Endometrial microvascular endothelial cells (primary cell): ENCODE results near the gene VASN. TPM values are rescaled to one million over a fixed set of nuclear protein-coding genes. Genes with fewer than 3 reads are reported as not detected.
"Not testable (repeated sequence)": the region's sequence is repeated elsewhere in the genome, so short reads cannot be mapped to it uniquely, and the experiment has no call there.

Source experiments
- in situ Hi-C: cut with HindIII; loops from 2 replicates; pipeline ENCODE4 v1.10.0; 2017; ENCODE audit warnings: low sequenced_read_pairs, low pct_unique_long_range_greater_than_20kb; ENCODE audit errors: inconsistent ontology term
- total RNA-seq: library from RNA; depleted of rRNA; stranded (reverse); fragments of >200 nt; gene quantifications from one replicate; pipeline ENCODE4 v1.2.3, GENCODE V29; 2015; ENCODE audit errors: inconsistent ontology term

VASN gene
- total RNA-seq, 1 donor from 2014 or later, result 0.09 TPM

DNA sequence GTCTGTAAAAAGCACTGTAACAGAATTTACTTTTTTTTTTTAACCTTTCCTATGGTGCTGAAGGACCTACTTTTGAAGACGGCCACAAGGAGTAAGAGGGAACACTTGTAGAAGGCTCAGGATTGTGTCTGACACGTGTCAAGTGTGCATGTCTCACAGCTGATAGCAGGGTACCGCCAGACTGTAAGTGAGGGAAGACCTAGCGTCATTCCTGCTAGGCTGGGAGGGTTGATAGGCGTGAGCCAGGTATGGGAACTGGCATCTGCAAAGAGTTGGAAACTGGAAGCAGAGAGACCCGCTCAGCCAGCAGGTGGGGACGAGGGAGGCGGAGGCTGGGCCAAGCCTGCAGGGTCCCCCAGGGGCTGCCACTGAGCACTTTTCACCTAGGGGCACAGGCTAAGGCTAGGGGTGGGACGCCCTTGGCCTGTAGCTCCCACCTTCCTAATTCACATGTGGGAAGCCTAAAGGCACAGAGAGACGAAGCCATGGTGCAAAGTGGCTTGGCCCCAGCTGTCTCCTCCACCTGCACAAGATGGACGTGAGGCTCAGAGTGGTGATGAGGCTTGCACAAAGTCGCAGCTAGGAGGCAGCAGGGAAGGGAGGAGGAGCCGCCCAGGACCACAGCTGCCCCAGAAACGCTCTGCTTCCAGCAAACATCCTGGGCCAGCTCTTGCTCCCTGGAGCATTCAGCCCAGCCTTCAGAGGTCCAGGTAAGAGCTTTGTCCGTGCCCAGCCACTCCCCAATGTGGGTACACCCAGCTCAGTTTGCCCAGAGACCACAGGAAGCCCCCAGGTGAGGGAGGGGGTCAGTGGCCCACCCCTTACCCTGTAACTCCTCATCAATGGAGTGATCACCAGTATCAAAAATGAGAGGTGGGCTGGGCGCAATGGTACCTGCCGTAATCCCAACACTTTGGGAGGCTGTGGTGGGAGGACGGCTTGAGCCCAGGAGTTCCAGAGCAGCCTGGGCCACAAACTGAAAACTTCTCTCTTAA is 18.9 kb downstream of the VASN start:
- in situ Hi-C loops, result no loop called here

GRCh38 chr16:4391631-4392381 is 20.2 kb downstream of the VASN start:
- in situ Hi-C loops, result no loop called here

DNA sequence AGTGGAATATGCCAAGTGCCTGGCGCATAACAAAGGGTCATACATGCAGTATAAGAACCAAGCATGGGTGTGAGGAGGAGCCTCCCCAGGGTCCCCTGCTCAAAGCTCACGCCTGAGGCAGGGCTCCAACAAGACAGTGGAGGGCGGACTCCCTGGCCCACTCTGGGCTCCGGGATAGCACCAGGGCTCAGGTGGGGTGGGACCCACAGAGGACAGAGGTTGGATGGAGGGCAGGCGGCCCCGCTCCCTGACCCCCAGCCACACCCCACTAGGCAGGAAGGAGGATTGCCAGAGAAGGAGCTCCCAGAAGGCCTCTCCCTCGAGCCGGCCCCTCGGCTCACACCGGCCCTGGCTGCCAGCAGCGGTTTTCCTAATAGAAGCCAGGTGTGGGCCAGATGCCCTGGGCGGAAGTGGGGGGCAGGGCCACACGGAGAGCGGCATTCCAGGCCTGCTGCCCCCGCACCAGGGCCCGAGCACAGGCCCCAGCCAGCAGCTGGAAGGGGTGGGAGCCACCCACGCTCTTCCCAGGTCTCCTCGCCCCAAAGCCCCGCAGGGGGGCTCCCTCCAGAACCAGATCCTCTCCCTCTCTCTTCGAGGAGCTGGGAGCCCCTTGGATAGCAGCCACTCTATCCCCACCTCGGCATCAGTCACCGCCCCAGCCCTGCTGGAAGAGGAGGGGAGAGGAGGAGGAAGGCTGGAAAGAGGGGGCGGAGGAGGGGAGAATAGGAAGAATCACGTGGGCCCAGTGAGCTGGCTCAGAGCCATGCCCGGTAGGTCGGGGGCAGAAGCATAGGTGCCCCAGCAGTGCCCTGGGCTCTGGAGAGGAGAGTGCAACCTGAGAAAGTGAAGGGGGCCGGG is 21.0 kb downstream of the VASN start:
- in situ Hi-C loops, result no loop called here

DNA sequence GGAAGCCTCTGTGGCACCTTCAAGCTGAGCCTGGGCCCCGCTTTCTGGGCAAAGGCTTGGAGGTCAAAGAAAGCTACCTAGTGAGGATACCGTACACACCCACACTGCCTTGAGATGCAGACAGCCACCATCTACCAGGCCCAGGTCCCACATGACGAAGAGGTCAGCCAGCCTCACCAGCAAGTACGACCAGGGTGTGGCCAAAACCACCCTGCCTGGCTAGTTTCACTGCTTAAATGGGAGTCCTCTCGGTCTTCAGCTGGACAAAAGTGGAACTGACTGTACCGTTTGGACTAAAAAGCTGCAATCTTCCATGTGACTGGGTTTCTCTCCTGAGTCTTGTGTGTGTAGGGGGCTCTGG is 21.6 kb downstream of the VASN start:
- in situ Hi-C loops, result no loop called here

GRCh38 chr16:4393850-4394249 is 22.2 kb downstream of the VASN start:
- in situ Hi-C loops, result not testable (repeated sequence)

DNA sequence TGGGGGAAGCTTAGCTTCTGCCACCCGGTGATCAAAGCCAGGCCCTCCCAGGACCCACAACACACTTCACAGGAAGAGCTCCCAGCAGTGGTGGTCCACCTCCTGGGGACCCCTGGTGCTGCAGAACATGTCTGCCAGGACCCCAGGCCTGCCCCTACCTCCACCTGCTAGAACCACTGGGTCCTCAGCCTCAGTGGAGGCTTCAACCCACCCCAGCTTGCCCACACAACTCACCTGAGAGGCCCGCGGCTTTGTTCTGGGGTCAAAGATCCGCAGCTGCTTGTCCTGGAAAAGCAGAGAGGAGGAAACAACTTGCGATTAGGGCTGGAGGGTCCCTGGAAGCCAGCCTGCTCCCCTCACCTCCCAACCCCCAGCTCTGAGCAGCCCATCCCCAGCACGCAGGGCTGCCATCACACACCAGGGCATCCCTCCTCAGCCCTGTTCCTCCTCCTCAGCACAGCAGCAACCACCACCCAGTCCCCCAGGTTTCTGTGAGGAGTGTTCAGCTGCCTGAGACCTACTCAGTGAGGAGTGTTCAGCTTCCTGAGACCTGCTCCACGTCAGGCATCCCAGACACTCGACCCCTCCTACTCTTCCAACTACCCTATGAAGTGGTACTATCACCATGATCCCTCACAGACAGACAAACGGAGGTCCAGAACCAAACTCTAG is 23.5 kb downstream of the VASN start:
- in situ Hi-C loops, result no loop called here

- in situ Hi-C loops, result no loop called here
Measured at GRCh38 chr16:4399001-4399730, 27.5 kb downstream of the VASN start.

GRCh38 chr16:4401094-4401501 is 29.4 kb downstream of the VASN start:
- in situ Hi-C loops, result no loop called here

DNA sequence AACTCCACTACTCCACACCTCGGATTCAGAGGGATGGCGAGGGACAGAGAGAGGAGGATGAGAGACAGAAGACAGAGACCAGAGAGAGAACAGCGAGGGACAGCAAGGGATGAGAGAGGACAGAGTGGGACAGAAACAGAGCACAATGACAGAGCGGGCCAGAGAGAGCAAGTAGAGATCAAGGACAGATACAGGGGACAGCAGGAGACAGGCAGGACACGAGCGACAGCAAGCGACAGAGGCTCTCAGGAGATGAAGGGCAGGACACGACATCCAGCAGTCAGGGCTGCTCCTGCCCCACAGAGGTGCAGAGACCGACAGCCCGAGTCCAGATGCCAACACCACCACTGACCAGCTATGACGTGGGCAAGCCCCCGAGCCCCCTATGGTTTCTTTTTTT is 29.9 kb downstream of the VASN start:
- in situ Hi-C loops, result no loop called here

DNA sequence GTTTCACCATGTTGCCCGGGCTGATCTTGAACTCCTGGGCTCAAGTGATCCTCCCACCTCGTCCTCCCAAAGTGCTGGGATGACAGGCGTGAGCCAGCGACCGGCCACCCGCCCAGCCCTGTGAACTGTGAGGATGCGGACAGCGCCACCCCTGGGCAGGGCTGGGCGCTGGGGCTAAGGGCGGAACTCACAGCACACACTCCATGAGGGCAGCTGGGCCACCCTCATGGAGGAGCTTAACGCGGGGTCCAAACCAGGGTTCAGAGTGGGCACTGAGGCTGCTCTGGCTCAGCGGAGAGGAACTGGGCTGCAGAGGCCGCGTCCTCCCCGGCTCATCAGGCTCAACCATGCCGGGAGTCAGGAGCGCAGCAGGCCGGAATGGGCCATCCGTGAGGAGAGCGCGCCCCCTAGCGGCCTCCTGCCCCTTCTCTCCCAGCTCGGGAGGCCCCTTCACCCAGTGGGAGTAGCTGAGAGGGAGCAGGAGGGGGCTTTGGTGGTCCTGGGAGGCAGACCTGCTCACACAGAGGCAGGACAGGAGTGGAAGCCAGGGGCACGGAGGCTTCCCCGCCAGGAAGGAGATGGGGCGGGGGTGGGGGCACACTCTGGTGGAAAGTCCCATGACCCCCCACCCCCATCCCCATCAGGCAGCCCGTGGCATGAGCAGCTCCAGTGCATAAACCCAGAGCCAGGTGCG is 30.9 kb downstream of the VASN start:
- in situ Hi-C loops, result no loop called here

DNA sequence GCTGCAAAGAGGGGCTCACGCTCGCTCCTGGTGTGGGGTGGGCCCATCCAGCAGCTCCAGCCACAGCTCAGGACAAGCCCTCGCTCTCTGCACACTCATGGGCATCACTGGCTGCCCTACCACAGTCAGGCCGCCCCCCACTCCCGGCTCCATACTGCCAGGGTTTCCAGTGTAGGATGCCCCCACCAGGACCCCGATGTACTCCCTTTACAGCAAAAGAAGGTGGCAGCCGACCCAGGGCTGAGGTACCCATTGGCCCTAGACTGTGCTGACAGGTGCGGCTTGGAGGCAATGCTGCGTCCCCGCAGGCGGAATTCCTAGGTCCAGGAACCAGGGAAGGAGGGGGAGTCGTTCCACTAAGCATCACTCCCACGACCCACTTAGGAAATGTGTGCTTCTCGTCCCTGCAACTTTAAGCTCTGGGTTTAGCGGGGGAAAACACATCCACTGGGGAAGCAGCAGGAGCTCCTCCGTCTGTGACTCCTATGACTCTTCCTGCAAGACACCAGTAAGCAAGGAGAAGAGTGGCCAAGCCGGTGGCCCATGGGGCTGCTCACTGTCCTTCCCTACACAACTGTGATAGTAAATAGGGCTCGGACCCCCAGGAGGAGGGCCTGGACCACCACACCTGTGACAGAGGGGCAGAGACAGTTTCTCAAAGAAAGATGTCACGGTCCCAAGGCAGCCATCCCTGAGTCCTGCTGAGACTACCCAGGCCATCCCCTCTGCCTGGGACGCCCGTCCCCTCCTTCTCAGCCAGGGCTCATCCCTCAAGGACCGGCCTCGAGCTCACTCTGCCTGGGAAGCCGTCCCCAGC is 31.7 kb downstream of the VASN start:
- in situ Hi-C loops, result no loop called here

DNA sequence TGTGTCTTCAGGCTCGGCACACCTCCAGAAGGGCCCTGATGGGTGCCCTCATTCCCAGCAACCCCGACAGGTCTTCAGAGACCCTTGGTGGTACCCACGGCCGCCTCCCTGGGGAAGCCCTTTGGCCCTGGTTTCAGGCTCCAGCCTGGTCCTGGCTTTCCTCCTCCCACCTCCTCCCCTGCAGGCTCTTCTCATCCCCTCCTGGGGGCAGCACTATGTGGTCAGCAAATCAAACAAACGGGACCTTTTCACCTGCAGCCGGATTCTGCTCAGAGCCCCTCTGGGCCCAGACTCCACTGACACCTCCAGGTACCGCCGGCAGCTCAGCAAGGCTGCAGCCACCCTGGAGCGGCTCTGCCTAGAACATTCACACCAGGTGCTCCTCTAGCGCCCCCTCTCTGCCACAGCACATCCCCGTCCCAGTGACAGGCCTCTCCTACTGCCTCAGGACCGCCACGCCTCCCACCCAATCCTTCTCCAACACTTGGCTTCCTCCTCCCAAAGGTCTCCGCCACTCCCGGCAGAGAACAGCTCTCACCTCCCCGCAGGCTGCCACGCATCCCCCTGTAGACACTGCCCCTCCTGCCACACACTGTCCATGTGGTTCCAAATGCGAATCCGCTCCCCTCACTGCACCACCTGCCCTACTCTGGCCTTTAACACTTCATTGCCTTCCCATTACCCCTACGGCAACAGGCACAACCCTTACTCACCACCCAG is 32.8 kb downstream of the VASN start:
- in situ Hi-C loops, result no loop called here

DNA sequence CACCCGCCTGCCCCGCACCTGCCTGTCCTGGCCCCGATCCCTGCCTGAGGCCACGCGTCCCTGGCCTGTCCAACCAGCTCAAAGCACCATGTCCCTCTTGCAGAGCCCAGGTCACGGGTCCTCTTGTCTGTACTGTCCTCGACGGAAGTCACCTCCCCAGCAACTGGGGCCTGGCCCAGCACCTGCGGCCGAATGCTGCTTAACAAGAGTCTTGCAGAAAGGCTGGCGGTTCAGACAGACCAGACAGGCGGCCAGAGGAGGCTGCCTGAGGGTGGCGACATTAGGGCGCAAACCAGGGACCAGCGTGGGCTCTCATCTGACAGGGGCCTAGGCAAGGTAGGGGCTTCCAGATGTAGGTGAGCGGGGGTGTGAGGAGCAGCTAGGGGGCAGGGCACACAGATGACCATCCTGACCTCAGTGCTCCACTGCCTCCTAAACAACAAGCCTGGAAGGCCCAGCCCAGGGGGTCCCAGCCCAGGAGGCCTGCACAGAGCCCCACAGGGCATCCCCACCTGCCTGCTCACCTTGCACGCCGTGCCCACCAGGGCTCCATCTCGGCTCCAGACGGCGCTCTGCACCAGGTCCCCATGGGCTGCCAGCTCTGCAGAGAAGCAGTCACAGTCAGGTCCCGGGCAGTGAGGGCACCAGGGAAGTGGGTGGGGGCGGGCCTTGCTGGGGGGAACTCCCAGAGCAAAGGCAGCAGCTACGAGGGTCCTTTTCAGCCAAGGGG is 33.5 kb downstream of the VASN start:
- in situ Hi-C loops, result no loop called here

DNA sequence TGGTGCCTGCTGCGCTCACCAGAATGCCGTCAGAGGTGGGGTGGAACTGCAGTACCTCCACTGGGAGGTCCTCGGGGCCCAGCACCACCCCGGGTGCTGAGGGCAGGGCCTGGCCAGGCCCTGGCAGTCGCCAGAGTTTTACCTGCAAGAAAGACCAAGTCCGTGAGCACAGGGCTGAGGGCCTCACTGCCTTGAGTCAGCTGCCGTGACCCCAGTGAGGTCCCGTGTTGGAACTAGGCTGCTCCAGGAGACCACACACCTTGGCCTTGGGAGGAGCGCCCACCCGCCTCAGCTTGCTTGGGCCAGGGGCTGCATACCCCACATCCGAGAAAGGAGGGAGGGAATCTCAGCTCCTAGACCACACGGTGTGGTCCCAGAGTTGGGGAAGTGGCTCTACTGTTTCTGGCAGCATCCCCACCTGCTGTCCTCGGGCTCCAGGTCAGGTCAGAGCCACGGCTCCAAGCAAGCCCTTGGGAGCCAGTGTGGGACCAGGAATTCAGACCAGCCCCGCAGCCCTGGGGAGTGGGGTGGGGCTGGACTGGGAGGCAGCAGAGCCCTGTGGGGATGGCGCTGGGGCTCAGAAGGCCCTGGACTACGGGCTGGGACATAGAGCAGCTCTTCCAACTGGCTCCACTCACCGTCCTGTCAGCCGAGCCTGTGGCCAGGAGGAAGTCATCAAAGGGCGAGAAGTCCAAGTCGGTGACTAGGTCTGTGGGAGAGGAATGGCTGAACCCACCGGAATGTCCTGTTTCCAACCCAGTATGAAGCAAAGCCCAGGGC is 36.1 kb downstream of the VASN start:
- in situ Hi-C loops, result no loop called here

- in situ Hi-C loops, result no loop called here
Measured at GRCh38 chr16:4408323-4408690, 36.7 kb downstream of the VASN start.
